Right lobe of liver (tissue), 4 donors: ENCODE measurements around the gene SPAG7.

ENCODE experiments used
- POLR2A ChIP-seq: fragments of 450-650 bp; IDR thresholded peaks from one replicate; pipeline ENCODE4 v1.6.1; 2017; ENCODE audit warnings: antibody characterized with exemption, mild to moderate bottlenecking
- TF ChIP-seq, protein P1 (sequence below), 4 donors: fragments of 200-600 bp in 3 of 4; fragments of 450-650 bp in 1 of 4; IDR thresholded peaks; one replicate each; pipeline versions ENCODE4 v1.5.1 to v1.8.0; 2016 to 2022; ENCODE audit warnings: antibody characterized with exemption in 4 of 4, mild to moderate bottlenecking in 2 of 4
- donor health status: DM: no; HTN: no; CAD: no.
- donor health status: DM: no; HTN: no; CAD: no.
- donor health status: DM: no; HTN: yes; CAD: no.

GRCh38 chr17:4947010-4947410 lies 20.6 kb downstream of the SPAG7 start:
- TF ChIP-seq, protein P1, sequence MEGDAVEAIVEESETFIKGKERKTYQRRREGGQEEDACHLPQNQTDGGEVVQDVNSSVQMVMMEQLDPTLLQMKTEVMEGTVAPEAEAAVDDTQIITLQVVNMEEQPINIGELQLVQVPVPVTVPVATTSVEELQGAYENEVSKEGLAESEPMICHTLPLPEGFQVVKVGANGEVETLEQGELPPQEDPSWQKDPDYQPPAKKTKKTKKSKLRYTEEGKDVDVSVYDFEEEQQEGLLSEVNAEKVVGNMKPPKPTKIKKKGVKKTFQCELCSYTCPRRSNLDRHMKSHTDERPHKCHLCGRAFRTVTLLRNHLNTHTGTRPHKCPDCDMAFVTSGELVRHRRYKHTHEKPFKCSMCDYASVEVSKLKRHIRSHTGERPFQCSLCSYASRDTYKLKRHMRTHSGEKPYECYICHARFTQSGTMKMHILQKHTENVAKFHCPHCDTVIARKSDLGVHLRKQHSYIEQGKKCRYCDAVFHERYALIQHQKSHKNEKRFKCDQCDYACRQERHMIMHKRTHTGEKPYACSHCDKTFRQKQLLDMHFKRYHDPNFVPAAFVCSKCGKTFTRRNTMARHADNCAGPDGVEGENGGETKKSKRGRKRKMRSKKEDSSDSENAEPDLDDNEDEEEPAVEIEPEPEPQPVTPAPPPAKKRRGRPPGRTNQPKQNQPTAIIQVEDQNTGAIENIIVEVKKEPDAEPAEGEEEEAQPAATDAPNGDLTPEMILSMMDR (IDR thresholded peaks at IDR 0.05), result no peak
- TF ChIP-seq POLR2A, result no peak
